ENCODE data around the gene TTC7B. TPM values are rescaled to one million over a fixed set of nuclear protein-coding genes. Genes with fewer than 3 reads are reported as not detected.

Gene TTC7B
- total and polyA plus RNA-seq, 2 experiments from 2014 or later: 7.9 to 28.6 TPM

DNA sequence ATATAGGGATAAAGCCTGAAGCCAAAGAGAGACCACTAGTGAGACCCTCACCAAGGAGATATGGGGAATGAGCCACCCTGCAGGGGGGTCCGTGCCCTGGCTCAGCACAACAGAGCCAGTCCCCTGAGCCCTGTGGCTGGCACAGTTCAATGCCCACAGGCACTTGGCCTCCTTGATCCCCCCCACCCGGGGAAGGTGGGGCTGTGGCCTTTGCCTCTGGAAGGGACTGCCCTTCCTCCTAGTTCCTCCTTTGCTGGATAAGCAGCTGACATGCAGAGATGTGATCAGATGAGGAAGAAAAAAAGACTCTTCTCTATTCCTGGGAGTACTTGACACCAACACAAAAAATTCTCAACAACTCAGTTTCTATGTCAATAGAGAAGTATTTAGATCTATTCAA, 19.9 kb downstream of the TTC7B start (continued):
- TF ChIP-seq ETS1 (IDR thresholded peaks at IDR 0.05): no peak

GRCh38 chr14:90795744-90796143, 20.5 kb downstream of the TTC7B start:
- H3K36me3 Mint-ChIP-seq (ENCODE audit: low read depth): no peaks in the 10 kb centered on the region
- H3K9me3 Mint-ChIP-seq: no peaks in the 10 kb centered on the region; the same call in 2 of the 3 replicates
- Histone ChIP-seq H3K27me3 (ENCODE audit: insufficient read depth) (no peaks in the 10 kb centered on the region), H2AFZ (no peak overlapping the region), H3F3A (replicated peaks; ENCODE audit: low read depth) (no peaks in the 10 kb centered on the region), H4K20me1 (replicated peaks; ENCODE audit: insufficient read depth) (no peaks in the 10 kb centered on the region), H3K4me3 (no peak overlapping the region), H3K36me3 (ENCODE audit: insufficient read depth) (no peaks in the 10 kb centered on the region), H3K4me1 (ENCODE audit: insufficient read depth) (no peaks in the 10 kb centered on the region), H3K27ac (ENCODE audit: low read depth) (no peak overlapping the region), H3K79me2 (replicated peaks; ENCODE audit: insufficient read depth) (no peaks in the 10 kb centered on the region), H3K4me2 (no peak overlapping the region), H3K9me2 (ENCODE audit: insufficient read depth) (no peaks in the 10 kb centered on the region)
- peaks cover 20% of the 10 kb centered on the region for H3K4me1 Mint-ChIP-seq
- DNase-seq (ENCODE audit: low spot score) (peak; percentile 32), ATAC-seq (peak; percentile 69)
- TF ChIP-seq ETS1 (IDR thresholded peaks at IDR 0.05) (no peak), STAT1 (IDR thresholded peaks at IDR 0.05; ENCODE audit: unreplicated experiment) (no peak), POLR2AphosphoS5 (IDR thresholded peaks at IDR 0.05; ENCODE audit: low read depth) (no peak), EZH2phosphoT487 (IDR thresholded peaks at IDR 0.05; ENCODE audit: unreplicated experiment) (no peak)
- TF ChIP-seq, protein P1, sequence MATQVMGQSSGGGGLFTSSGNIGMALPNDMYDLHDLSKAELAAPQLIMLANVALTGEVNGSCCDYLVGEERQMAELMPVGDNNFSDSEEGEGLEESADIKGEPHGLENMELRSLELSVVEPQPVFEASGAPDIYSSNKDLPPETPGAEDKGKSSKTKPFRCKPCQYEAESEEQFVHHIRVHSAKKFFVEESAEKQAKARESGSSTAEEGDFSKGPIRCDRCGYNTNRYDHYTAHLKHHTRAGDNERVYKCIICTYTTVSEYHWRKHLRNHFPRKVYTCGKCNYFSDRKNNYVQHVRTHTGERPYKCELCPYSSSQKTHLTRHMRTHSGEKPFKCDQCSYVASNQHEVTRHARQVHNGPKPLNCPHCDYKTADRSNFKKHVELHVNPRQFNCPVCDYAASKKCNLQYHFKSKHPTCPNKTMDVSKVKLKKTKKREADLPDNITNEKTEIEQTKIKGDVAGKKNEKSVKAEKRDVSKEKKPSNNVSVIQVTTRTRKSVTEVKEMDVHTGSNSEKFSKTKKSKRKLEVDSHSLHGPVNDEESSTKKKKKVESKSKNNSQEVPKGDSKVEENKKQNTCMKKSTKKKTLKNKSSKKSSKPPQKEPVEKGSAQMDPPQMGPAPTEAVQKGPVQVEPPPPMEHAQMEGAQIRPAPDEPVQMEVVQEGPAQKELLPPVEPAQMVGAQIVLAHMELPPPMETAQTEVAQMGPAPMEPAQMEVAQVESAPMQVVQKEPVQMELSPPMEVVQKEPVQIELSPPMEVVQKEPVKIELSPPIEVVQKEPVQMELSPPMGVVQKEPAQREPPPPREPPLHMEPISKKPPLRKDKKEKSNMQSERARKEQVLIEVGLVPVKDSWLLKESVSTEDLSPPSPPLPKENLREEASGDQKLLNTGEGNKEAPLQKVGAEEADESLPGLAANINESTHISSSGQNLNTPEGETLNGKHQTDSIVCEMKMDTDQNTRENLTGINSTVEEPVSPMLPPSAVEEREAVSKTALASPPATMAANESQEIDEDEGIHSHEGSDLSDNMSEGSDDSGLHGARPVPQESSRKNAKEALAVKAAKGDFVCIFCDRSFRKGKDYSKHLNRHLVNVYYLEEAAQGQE (IDR thresholded peaks at IDR 0.05; ENCODE audit: unreplicated experiment): no peak
- no peaks in the 10 kb centered on the region for H3K27me3 Mint-ChIP-seq (ENCODE audit: insufficient read depth, low read depth, poor library complexity)
- no peak overlapping the region for H3K4me3 Mint-ChIP-seq
- no peak overlapping the region for H3K27ac Mint-ChIP-seq

- no peaks in the 10 kb centered on the region for H3K27me3 ChIP-seq (ENCODE audit: insufficient read depth)
- no peak overlapping the region for H3K27ac ChIP-seq (ENCODE audit: low read depth)
- H3K36me3 Mint-ChIP-seq (ENCODE audit: low read depth): no peaks in the 10 kb centered on the region
- H3K9me2 ChIP-seq (ENCODE audit: insufficient read depth): no peaks in the 10 kb centered on the region
- H3K4me3 ChIP-seq: no peak overlapping the region
- H3K4me1 ChIP-seq (ENCODE audit: insufficient read depth): no peaks in the 10 kb centered on the region
- H3K79me2 ChIP-seq (replicated peaks; ENCODE audit: insufficient read depth): no peaks in the 10 kb centered on the region
- H3K4me3 Mint-ChIP-seq: no peak overlapping the region
- no peaks in the 10 kb centered on the region for H3K36me3 ChIP-seq (ENCODE audit: insufficient read depth)
- H3F3A ChIP-seq (replicated peaks; ENCODE audit: low read depth): no peaks in the 10 kb centered on the region
- ATAC-seq (peak; percentile 30), DNase-seq (ENCODE audit: low spot score) (no peak)
- H3K27ac Mint-ChIP-seq: no peak overlapping the region
- H4K20me1 ChIP-seq (replicated peaks; ENCODE audit: insufficient read depth): no peaks in the 10 kb centered on the region
- H2AFZ ChIP-seq: no peak overlapping the region
- H3K27me3 Mint-ChIP-seq (ENCODE audit: insufficient read depth, low read depth, poor library complexity): no peaks in the 10 kb centered on the region
- H3K4me1 Mint-ChIP-seq: peaks cover 16% of the 10 kb centered on the region
- H3K4me2 ChIP-seq: no peak overlapping the region
- no peaks in the 10 kb centered on the region for H3K9me3 Mint-ChIP-seq
- TF ChIP-seq POLR2AphosphoS5 (IDR thresholded peaks at IDR 0.05; ENCODE audit: low read depth): no peak
- TF ChIP-seq EZH2 (IDR thresholded peaks at IDR 0.05; ENCODE audit: low read depth, unreplicated experiment): no peak
- TF ChIP-seq EZH2phosphoT487 (IDR thresholded peaks at IDR 0.05; ENCODE audit: unreplicated experiment): no peak
- TF ChIP-seq, protein P1 (IDR thresholded peaks at IDR 0.05; ENCODE audit: unreplicated experiment): no peak
- TF ChIP-seq CREB1 (CRISPR knock-in tag; IDR thresholded peaks at IDR 0.05; ENCODE audit: low read depth): no peak
- no peak for TF ChIP-seq ZNF331 (CRISPR knock-in tag; IDR thresholded peaks at IDR 0.05; ENCODE audit: low read depth)
- no peak for TF ChIP-seq ZNF114 (CRISPR knock-in tag; IDR thresholded peaks at IDR 0.05)
- no peak for TF ChIP-seq JUNB (IDR thresholded peaks at IDR 0.05; ENCODE audit: unreplicated experiment)
- no peak for TF ChIP-seq STAT1 (IDR thresholded peaks at IDR 0.05; ENCODE audit: unreplicated experiment)
Observed at GRCh38 chr14:90791486-90791885, 24.7 kb downstream of the TTC7B start.

All from GM23338 (cell line).